ENCODE results near the gene SERPINA5.
"Not testable (repeated sequence)": the region's sequence is repeated elsewhere in the genome, so short reads cannot be mapped to it uniquely, and the experiment has no call there.

Gene SERPINA5

DNA sequence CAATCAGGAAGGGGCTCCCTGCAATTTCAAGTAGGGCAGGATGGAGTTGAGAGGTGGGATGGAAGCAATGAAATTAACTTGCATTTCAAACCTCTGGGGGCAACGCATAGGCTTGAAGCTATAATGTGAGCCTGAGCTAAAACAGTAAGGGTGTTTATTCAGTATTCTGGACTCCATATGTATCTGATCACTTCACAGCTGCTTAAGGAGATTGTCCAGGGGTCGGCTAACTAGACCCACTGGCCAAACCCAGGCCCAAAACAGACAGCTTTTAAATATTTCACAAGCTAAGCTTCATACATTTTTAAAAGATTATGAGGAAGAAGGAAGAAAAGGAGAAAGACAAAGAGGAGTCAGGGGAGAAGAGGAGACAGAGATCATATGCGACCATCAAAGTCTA is 24.1 kb downstream of the SERPINA5 start:
- TF ChIP-seq ZBTB21 (tag by site-specific recombination; IDR thresholded peaks at IDR 0.05) (no peak), ZNF354C (tag by site-specific recombination; IDR thresholded peaks at IDR 0.05; ENCODE audit: borderline replicate concordance, low read depth) (no peak), ZNF549 (tag by site-specific recombination; IDR thresholded peaks at IDR 0.05) (no peak), TRIM28 (IDR thresholded peaks at IDR 0.05; ENCODE audit: borderline replicate concordance, low read length) (no peak), GLI2 (tag by site-specific recombination; IDR thresholded peaks at IDR 0.05; ENCODE audit: borderline replicate concordance, low read depth) (no peak), ZIC2 (tag by site-specific recombination; IDR thresholded peaks at IDR 0.05) (no peak), ZNF664 (tag by site-specific recombination; IDR thresholded peaks at IDR 0.05) (no peak), GLIS2 (tag by site-specific recombination; IDR thresholded peaks at IDR 0.05) (no peak), KLF9 (tag by site-specific recombination; IDR thresholded peaks at IDR 0.05; ENCODE audit: low read depth) (no peak)
- TF ChIP-seq, protein P1, sequence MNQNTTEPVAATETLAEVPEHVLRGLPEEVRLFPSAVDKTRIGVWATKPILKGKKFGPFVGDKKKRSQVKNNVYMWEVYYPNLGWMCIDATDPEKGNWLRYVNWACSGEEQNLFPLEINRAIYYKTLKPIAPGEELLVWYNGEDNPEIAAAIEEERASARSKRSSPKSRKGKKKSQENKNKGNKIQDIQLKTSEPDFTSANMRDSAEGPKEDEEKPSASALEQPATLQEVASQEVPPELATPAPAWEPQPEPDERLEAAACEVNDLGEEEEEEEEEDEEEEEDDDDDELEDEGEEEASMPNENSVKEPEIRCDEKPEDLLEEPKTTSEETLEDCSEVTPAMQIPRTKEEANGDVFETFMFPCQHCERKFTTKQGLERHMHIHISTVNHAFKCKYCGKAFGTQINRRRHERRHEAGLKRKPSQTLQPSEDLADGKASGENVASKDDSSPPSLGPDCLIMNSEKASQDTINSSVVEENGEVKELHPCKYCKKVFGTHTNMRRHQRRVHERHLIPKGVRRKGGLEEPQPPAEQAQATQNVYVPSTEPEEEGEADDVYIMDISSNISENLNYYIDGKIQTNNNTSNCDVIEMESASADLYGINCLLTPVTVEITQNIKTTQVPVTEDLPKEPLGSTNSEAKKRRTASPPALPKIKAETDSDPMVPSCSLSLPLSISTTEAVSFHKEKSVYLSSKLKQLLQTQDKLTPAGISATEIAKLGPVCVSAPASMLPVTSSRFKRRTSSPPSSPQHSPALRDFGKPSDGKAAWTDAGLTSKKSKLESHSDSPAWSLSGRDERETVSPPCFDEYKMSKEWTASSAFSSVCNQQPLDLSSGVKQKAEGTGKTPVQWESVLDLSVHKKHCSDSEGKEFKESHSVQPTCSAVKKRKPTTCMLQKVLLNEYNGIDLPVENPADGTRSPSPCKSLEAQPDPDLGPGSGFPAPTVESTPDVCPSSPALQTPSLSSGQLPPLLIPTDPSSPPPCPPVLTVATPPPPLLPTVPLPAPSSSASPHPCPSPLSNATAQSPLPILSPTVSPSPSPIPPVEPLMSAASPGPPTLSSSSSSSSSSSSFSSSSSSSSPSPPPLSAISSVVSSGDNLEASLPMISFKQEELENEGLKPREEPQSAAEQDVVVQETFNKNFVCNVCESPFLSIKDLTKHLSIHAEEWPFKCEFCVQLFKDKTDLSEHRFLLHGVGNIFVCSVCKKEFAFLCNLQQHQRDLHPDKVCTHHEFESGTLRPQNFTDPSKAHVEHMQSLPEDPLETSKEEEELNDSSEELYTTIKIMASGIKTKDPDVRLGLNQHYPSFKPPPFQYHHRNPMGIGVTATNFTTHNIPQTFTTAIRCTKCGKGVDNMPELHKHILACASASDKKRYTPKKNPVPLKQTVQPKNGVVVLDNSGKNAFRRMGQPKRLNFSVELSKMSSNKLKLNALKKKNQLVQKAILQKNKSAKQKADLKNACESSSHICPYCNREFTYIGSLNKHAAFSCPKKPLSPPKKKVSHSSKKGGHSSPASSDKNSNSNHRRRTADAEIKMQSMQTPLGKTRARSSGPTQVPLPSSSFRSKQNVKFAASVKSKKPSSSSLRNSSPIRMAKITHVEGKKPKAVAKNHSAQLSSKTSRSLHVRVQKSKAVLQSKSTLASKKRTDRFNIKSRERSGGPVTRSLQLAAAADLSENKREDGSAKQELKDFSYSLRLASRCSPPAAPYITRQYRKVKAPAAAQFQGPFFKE (tag by site-specific recombination; IDR thresholded peaks at IDR 0.05; ENCODE audit: borderline replicate concordance), result no peak
- H3K36me3 ChIP-seq (ENCODE audit: control insufficient read depth in 2 of 2, insufficient read depth in 1 of 2, low read length in 2 of 2), result no peaks in the 10 kb centered on the region
- POLR2A ChIA-PET, result no interaction called here
- H3K27ac ChIP-seq (ENCODE audit: extremely low read depth, low read depth, low read length), result no peak overlapping the region
- no peaks in the 10 kb centered on the region for H3K4me1 ChIP-seq (ENCODE audit: control insufficient read depth, insufficient read depth, low read length)
- CTCF ChIA-PET, result no interaction called here
- H3K9me3 ChIP-seq (ENCODE audit: control insufficient read depth, insufficient read depth, low read depth, low read length), result no peaks in the 10 kb centered on the region
- H3K4me3 ChIP-seq (ENCODE audit: low read depth, low read length), result no peak overlapping the region

DNA sequence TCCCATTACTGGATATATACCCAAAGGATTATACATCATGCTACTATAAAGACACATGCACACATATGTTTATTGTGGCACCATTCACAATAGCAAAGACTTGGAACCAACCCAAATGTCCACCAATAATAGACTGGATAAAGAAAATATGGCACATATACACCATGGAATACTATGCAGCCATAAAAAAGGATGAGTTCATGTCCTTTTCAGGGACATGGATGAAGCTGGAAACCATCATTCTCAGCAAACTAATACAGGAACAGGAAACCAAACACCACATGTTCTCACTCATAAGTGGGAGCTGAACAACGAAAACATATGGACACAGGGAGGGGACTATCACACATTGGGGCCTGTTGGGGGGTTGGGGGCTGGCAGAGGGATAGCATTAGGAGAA is 27.7 kb downstream of the SERPINA5 start:
- H3K36me3 ChIP-seq (ENCODE audit: control insufficient read depth in 2 of 2, insufficient read depth in 1 of 2, low read length in 2 of 2); H3K4me1 ChIP-seq (ENCODE audit: control insufficient read depth, insufficient read depth, low read length); H3K9me3 ChIP-seq (ENCODE audit: control insufficient read depth, insufficient read depth, low read depth, low read length); H3K27ac ChIP-seq (ENCODE audit: extremely low read depth, low read depth, low read length); H3K4me3 ChIP-seq (ENCODE audit: low read depth, low read length); POLR2A ChIA-PET: not testable (repeated sequence)
- TF ChIP-seq ZNF146 (tag by site-specific recombination; IDR thresholded peaks at IDR 0.05), result peak; percentile 85
- TF ChIP-seq, protein P2, sequence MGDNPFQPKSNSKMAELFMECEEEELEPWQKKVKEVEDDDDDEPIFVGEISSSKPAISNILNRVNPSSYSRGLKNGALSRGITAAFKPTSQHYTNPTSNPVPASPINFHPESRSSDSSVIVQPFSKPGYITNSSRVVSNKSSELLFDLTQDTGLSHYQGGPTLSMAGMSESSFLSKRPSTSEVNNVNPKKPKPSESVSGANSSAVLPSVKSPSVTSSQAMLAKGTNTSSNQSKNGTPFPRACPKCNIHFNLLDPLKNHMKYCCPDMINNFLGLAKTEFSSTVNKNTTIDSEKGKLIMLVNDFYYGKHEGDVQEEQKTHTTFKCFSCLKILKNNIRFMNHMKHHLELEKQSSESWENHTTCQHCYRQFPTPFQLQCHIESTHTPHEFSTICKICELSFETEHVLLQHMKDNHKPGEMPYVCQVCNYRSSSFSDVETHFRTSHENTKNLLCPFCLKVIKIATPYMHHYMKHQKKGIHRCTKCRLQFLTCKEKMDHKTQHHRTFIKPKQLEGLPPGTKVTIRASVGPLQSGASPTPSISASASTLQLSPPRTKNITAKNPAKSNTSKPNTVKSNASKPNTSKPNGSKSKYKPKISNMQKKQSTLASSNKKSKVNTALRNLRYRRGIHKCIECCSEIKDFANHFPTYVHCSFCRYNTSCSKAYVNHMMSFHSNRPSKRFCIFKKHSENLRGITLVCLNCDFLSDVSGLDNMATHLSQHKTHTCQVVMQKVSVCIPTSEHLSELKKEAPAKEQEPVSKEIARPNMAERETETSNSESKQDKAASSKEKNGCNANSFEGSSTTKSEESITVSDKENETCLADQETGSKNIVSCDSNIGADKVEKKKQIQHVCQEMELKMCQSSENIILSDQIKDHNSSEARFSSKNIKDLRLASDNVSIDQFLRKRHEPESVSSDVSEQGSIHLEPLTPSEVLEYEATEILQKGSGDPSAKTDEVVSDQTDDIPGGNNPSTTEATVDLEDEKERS (tag by site-specific recombination; IDR thresholded peaks at IDR 0.05), result 0 out of 2 replicates have a peak, but pooled peaks have one; percentile 19
- CTCF ChIA-PET, result interaction anchor here (0.9 kb wide), 1 partner anchor 60 kb away, joined by 3 read pairs; no protein-coding TSS in a partner anchor

DNA sequence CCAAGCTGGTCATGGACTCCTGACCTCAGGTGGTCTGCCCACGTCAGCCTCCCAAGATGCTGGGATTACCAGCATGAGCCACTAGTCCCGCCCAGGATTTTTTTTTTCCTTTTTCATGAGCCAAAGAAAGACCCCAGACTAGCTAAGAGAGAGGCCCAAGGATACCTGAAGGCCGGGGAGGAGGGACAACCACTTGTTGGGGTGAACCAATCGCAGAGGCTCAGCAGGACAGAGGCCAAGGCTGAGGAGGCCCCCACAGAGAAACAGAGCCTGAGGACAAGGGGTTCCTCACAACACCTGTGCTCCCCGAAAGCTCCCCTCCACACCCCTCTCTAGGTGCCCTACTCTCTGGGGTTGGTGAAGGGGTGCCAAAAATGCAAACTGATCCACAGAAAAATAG is 30.0 kb downstream of the SERPINA5 start:
- Histone ChIP-seq H3K4me1 (ENCODE audit: control insufficient read depth, insufficient read depth, low read length) (no peaks in the 10 kb centered on the region), H3K4me3 (ENCODE audit: low read depth, low read length) (no peak overlapping the region), H3K9me3 (ENCODE audit: control insufficient read depth, insufficient read depth, low read depth, low read length) (no peaks in the 10 kb centered on the region), H3K27ac (ENCODE audit: extremely low read depth, low read depth, low read length) (no peak overlapping the region), H3K36me3 (ENCODE audit: control insufficient read depth in 2 of 2, insufficient read depth in 1 of 2, low read length in 2 of 2) (no peaks in the 10 kb centered on the region)
- ChIA-PET CTCF (interaction anchor here (0.9 to 1.1 kb wide), 2 partner anchors 9 to 62 kb away, joined by 3 read pairs; no protein-coding TSS in a partner anchor), POLR2A (interaction anchor here (0.7 kb wide), 1 partner anchor 12 kb away, joined by 3 read pairs; no protein-coding TSS in a partner anchor)
- no peak for TF ChIP-seq ZNF600 (tag by site-specific recombination; IDR thresholded peaks at IDR 0.05)
- TF ChIP-seq, protein P1 (tag by site-specific recombination; IDR thresholded peaks at IDR 0.05; ENCODE audit: borderline replicate concordance), result no peak
- TF ChIP-seq ZNF571 (tag by site-specific recombination; IDR thresholded peaks at IDR 0.05), result no peak
- no peak for TF ChIP-seq SP7 (tag by site-specific recombination; IDR thresholded peaks at IDR 0.05)
- TF ChIP-seq ZNF423 (tag by site-specific recombination; IDR thresholded peaks at IDR 0.05), result no peak
- no peak for TF ChIP-seq ZNF132 (tag by site-specific recombination; IDR thresholded peaks at IDR 0.05; ENCODE audit: borderline replicate concordance)

Measured in HEK293 (cell line).